SK-N-SH (cell line): ENCODE results near the gene LRRTM2. TPM values are rescaled to one million over a fixed set of nuclear protein-coding genes. Genes with fewer than 3 reads are reported as not detected.
A peak's percentile ranks its signal among the peaks of the same experiment; 100 is the strongest.

ENCODE experiments used
- CTCF ChIA-PET: fragments of 300-600, 350-600 bp; formaldehyde crosslinking; extraction: SDS; loops from one replicate; lab custom pipeline; 2021; lab: Yijun Ruan, JAX
- POLR2A ChIA-PET: fragments of 350-600 bp; sonication (Branson Sonifier 250); formaldehyde crosslinking; extraction: SDS; loops from one replicate; lab custom pipeline; 2020; ENCODE audit warnings: antibody characterized with exemption, inconsistent platforms; lab: Yijun Ruan, JAX
- DNase-seq: peaks from one replicate; pipeline ENCODE4 v3.0.0; 2012
- H2AFZ ChIP-seq: fragments of 200-600 bp; sonication (generic); 2 replicates; pipeline ENCODE4 v1.8.1; 2016; ENCODE audit warnings: antibody characterized with exemption, mild to moderate bottlenecking, low read depth
- H3F3A ChIP-seq: fragments of 200-600 bp; sonication (generic); replicated peaks from 2 replicates; pipeline ENCODE3; 2016; ENCODE audit warnings: antibody characterized with exemption, mild to moderate bottlenecking; ENCODE audit not compliant: insufficient read depth
- H3K27ac ChIP-seq, 2 experiments: fragments of 200-500 bp in 1 of 2; fragments of 200-600 bp in 1 of 2; sonication (Bioruptor generic) in 1 of 2; sonication (generic), shearing (Covaris generic) in 1 of 2; 2 replicates each; pipeline versions ENCODE4 v1.5.1 to v1.6.1; 2014 to 2016; ENCODE audit warnings: low read depth in 2 of 2, inconsistent platforms in 1 of 2, low read length in 1 of 2, mild to moderate bottlenecking in 1 of 2, mixed read lengths in 1 of 2
- H3K27me3 ChIP-seq: fragments of 200-600 bp; sonication (generic), shearing (Covaris generic); 2 replicates; pipeline ENCODE4 v1.6.1; 2016; ENCODE audit warnings: mixed run types; ENCODE audit not compliant: insufficient read depth
- H3K36me3 ChIP-seq, 2 experiments: fragments of 200-500 bp in 1 of 2; fragments of 200-600 bp in 1 of 2; sonication (Bioruptor generic) in 1 of 2; sonication (generic) in 1 of 2; replicated peaks in 1 of 2; 2 replicates each; pipeline versions ENCODE3 to v1.5.1; 2014 to 2016; ENCODE audit warnings: low read length in 1 of 2, mild to moderate bottlenecking in 1 of 2; ENCODE audit not compliant: insufficient read depth in 2 of 2, control insufficient read depth in 1 of 2
- H3K4me1 ChIP-seq, 2 experiments: fragments of 200-500 bp in 1 of 2; fragments of 200-600 bp in 1 of 2; sonication (Bioruptor generic) in 1 of 2; sonication (generic), shearing (Covaris generic) in 1 of 2; 2 replicates each; pipeline versions ENCODE4 v1.5.1 to v1.6.1; 2014 to 2016; ENCODE audit warnings: low read depth in 1 of 2, low read length in 1 of 2, mixed run types in 1 of 2; ENCODE audit not compliant: insufficient read depth in 2 of 2, control insufficient read depth in 1 of 2
- H3K4me2 ChIP-seq: fragments of 200-600 bp; sonication (generic), shearing (Covaris generic); 2 replicates; pipeline ENCODE4 v1.6.1; 2017; ENCODE audit warnings: mixed run types
- H3K4me3 ChIP-seq, 2 experiments: fragments of 200-500 bp in 1 of 2; fragments of 200-600 bp in 1 of 2; sonication (Bioruptor generic) in 1 of 2; sonication (generic), shearing (Covaris generic) in 1 of 2; 2 replicates each; pipeline versions ENCODE4 v1.5.1 to v1.8.1; 2014 to 2016; ENCODE audit warnings: low read depth in 2 of 2, inconsistent platforms in 1 of 2, low read length in 1 of 2, mild to moderate bottlenecking in 1 of 2, mixed read lengths in 1 of 2, moderate library complexity in 1 of 2
- H3K79me2 ChIP-seq: fragments of 200-600 bp; sonication (generic); 2 replicates; pipeline ENCODE4 v1.8.1; 2017; ENCODE audit warnings: mild to moderate bottlenecking; ENCODE audit not compliant: insufficient read depth
- H3K9ac ChIP-seq: fragments of 200-600 bp; sonication (generic); 2 replicates; pipeline ENCODE4 v1.6.1; 2017; ENCODE audit warnings: mixed run types
- H3K9me2 ChIP-seq: fragments of 200-600 bp; sonication (generic); 2 replicates; pipeline ENCODE4 v1.6.1; 2017; ENCODE audit warnings: mixed run types
- H3K9me3 ChIP-seq: fragments of 200-600 bp; sonication (generic); 2 replicates; pipeline ENCODE4 v1.6.1; 2017; ENCODE audit warnings: mixed run types, mild to moderate bottlenecking, moderate library complexity
- H4K20me1 ChIP-seq: fragments of 200-600 bp; sonication (generic); 2 replicates; pipeline ENCODE4 v1.6.1; 2017; ENCODE audit warnings: mild to moderate bottlenecking, mixed run types; ENCODE audit not compliant: insufficient read depth
- ELF1 ChIP-seq: IDR thresholded peaks from 2 replicates; pipeline ENCODE4 v1.4.0; 2012
- EP300 ChIP-seq, 2 experiments: IDR thresholded peaks; 2 replicates each; pipeline versions ENCODE4 v1.4.0 to v1.6.1; 2012; ENCODE audit warnings: borderline replicate concordance in 1 of 2, low read depth in 1 of 2, low read length in 1 of 2
- FOSL2 ChIP-seq: IDR thresholded peaks from 2 replicates; pipeline ENCODE4 v1.4.0; 2012; ENCODE audit warnings: low read depth, mild to moderate bottlenecking, moderate library complexity, borderline replicate concordance
- JUND ChIP-seq: IDR thresholded peaks from 2 replicates; pipeline ENCODE4 v1.4.0; 2012
- MAX ChIP-seq: IDR thresholded peaks from 2 replicates; pipeline ENCODE4 v1.4.0; 2012; ENCODE audit warnings: low read depth
- MEF2A ChIP-seq: IDR thresholded peaks from 2 replicates; pipeline ENCODE4 v1.4.0; 2012; ENCODE audit warnings: low read depth, borderline replicate concordance
- MXI1 ChIP-seq: IDR thresholded peaks from 2 replicates; pipeline ENCODE4 v1.6.1; 2012; ENCODE audit warnings: mild to moderate bottlenecking, low read depth, low read length, improper control_type of control experiment
- NFIC ChIP-seq: IDR thresholded peaks from 2 replicates; pipeline ENCODE4 v1.4.0; 2012; ENCODE audit warnings: borderline replicate concordance
- NRF1 ChIP-seq: IDR thresholded peaks from 2 replicates; pipeline ENCODE4 v1.6.1; 2012; ENCODE audit warnings: low read depth, mild to moderate bottlenecking, low read length
- PBX3 ChIP-seq: IDR thresholded peaks from 2 replicates; pipeline ENCODE4; 2012
- POLR2AphosphoS5 ChIP-seq: IDR thresholded peaks from 2 replicates; pipeline ENCODE4 v1.6.1; 2012; ENCODE audit warnings: low read depth, low read length
- RAD21 ChIP-seq: IDR thresholded peaks from 2 replicates; pipeline ENCODE4 v1.6.1; 2012; ENCODE audit warnings: mild to moderate bottlenecking, low read length
- REST ChIP-seq: IDR thresholded peaks from 2 replicates; pipeline ENCODE4 v1.6.1; 2012; ENCODE audit warnings: mild to moderate bottlenecking, low read depth, low read length, moderate library complexity
- RFX5 ChIP-seq: IDR thresholded peaks from 2 replicates; pipeline ENCODE4 v1.6.1; 2012; ENCODE audit warnings: mild to moderate bottlenecking, improper control_type of control experiment, low read length
- SIN3A ChIP-seq: IDR thresholded peaks from 2 replicates; pipeline ENCODE4 v1.6.1; 2012; ENCODE audit warnings: low read depth, mild to moderate bottlenecking, low read length, moderate library complexity, borderline replicate concordance
- TAF1 ChIP-seq: IDR thresholded peaks from 2 replicates; pipeline ENCODE4 v1.6.1; 2012; ENCODE audit warnings: low read depth, mild to moderate bottlenecking, low read length, moderate library complexity, borderline replicate concordance
- TCF12 ChIP-seq: IDR thresholded peaks from 2 replicates; pipeline ENCODE4 v1.4.0; 2012
- TEAD4 ChIP-seq: IDR thresholded peaks from 2 replicates; pipeline ENCODE4 v1.4.0; 2012; ENCODE audit warnings: mild to moderate bottlenecking, borderline replicate concordance; ENCODE audit not compliant: insufficient read depth
- WGBS: methylation state at CpG from one replicate; pipeline ENCODE4 v1.1.6; 2017; ENCODE audit warnings: low lambda C conversion rate; 5-methylcytosine and 5-hydroxymethylcytosine counted together
- polyA plus RNA-seq, 3 experiments: library from polyadenylated mRNA; depleted of rRNA; stranded (reverse); fragments of >200 nt; gene quantifications; 2 replicates each; pipeline ENCODE4 v1.2.3, GENCODE V29; 2012

LRRTM2 gene
- 0.38 and 0.68 TPM in 2 replicates for polyA plus RNA-seq (2012; rRNA removed)
- 0.58 TPM in 2 replicates for polyA plus RNA-seq (2012; cell fraction: cytosol; rRNA removed)
- 0.29 and 0.50 TPM in 2 replicates for polyA plus RNA-seq (2012; cell fraction: nucleus; rRNA removed)

GRCh38 chr5:138874771-138875551 lies at the start of gene LRRTM2:
LRRTM2 (minus strand) TSS chr5:138875335; CDS start chr5:138874911, 424 bp downstream.
- Histone ChIP-seq H3K79me2 (peaks cover 96% of the 10 kb centered on the region), H3K9me2 (no peaks in the 10 kb centered on the region), H4K20me1 (peaks cover 94% of the 10 kb centered on the region), H3K9ac (peak within 1 kb of the TSS; percentile 41; the same call in 1 of the 2 replicates), H3K4me2 (peak within 1 kb of the TSS; percentile 75), H3K4me3 (peak within 1 kb of the TSS; percentile 53 to 61), H3K27ac (peak within 1 kb of the TSS; percentile 78 to 92), H3F3A (peaks cover 17% of the 10 kb centered on the region), H2AFZ (no peak within 1 kb of the TSS), H3K36me3 (no peaks in the 10 kb centered on the region), H3K9me3 (no peaks in the 10 kb centered on the region), H3K27me3 (no peaks in the 10 kb centered on the region), H3K4me1 (peaks cover 43 to 48% of the 10 kb centered on the region in 2 experiments)
- DNase-seq = peak; percentile 63
- no peak for TF ChIP-seq TEAD4
- TF ChIP-seq NRF1 = no peak
- no peak for TF ChIP-seq NFIC
- no peak for TF ChIP-seq PBX3
- peak; percentile 71; the same call in 1 of the 2 replicates for TF ChIP-seq MAX
- TF ChIP-seq MXI1 = peak; percentile 90; the same call in 1 of the 2 replicates
- TF ChIP-seq RFX5 = peak; percentile 60
- 0 out of 2 replicates have a peak, but pooled peaks have one; percentile 21 for TF ChIP-seq POLR2AphosphoS5
- TF ChIP-seq MEF2A = no peak
- peak; percentile 27; the same call in 1 of the 2 replicates for TF ChIP-seq SIN3A
- no peak for TF ChIP-seq ELF1
- peak; percentile 29; the same call in 1 of the 2 replicates for TF ChIP-seq JUND
- TF ChIP-seq TAF1 = no peak
- TF ChIP-seq RAD21 = no peak
- no peak for TF ChIP-seq REST
- TF ChIP-seq EP300 (IDR thresholded peaks at IDR 0.05; ENCODE audit: borderline replicate concordance in 1 of 2, low read depth in 1 of 2, low read length in 1 of 2) = no peak
- peak; percentile 39; the same call in 1 of the 2 replicates for TF ChIP-seq FOSL2
- peak; percentile 27; the same call in 1 of the 2 replicates for TF ChIP-seq TCF12
- CTCF ChIA-PET = interaction anchor here (0.7 to 3.4 kb wide), 12 partner anchors 16 to 387 kb away, joined by 3 to 14 read pairs (median 3); no protein-coding TSS in a partner anchor
- POLR2A ChIA-PET = interaction anchor here (1.0 to 1.9 kb wide), 3 partner anchors 71 to 300 kb away, joined by 3 to 4 read pairs (median 4); partner anchors contain the start of gene HSPA9
- WGBS = 10% methylated on average over 18 of the region's 18 CpGs
